Glutamatergic neuron (in vitro differentiated cells): ENCODE measurements around the gene ZNF445. TPM values are rescaled to one million over a fixed set of nuclear protein-coding genes. Genes with fewer than 3 reads are reported as not detected.

Experiments
- DNase-seq: peaks from one replicate; pipeline ENCODE4 v3.0.0; 2022
- H3K27ac Mint-ChIP-seq: one replicate; pipeline ENCODE4 v1.8.0; 2020; ENCODE audit warnings: mild to moderate bottlenecking, mixed read lengths, inconsistent platforms; ENCODE audit not compliant: unreplicated experiment
- H3K27me3 Mint-ChIP-seq: one replicate; pipeline ENCODE4 v1.8.0; 2020; ENCODE audit warnings: mild to moderate bottlenecking, moderate library complexity, mixed read lengths, inconsistent platforms; ENCODE audit not compliant: unreplicated experiment
- H3K36me3 Mint-ChIP-seq: one replicate; pipeline ENCODE4 v1.8.0; 2020; ENCODE audit warnings: mild to moderate bottlenecking, mixed read lengths, inconsistent platforms; ENCODE audit not compliant: unreplicated experiment
- H3K4me1 Mint-ChIP-seq: one replicate; pipeline ENCODE4 v1.8.0; 2020; ENCODE audit warnings: mild to moderate bottlenecking, low read depth, mixed read lengths, inconsistent platforms; ENCODE audit not compliant: unreplicated experiment
- H3K4me3 Mint-ChIP-seq: one replicate; pipeline ENCODE4 v1.8.0; 2020; ENCODE audit warnings: mild to moderate bottlenecking, mixed read lengths, inconsistent platforms; ENCODE audit not compliant: unreplicated experiment
- H3K9me3 Mint-ChIP-seq: one replicate; pipeline ENCODE4 v1.8.0; 2020; ENCODE audit warnings: mild to moderate bottlenecking, moderate library complexity, mixed read lengths, inconsistent platforms; ENCODE audit not compliant: unreplicated experiment
- CTCF ChIP-seq: fragments of 200-600 bp; sonication (generic); IDR thresholded peaks from one replicate; pipeline ENCODE4 v1.5.0; 2021; ENCODE audit not compliant: partially characterized antibody, unreplicated experiment
- total RNA-seq: library from RNA; stranded (reverse); fragmentation: NEBNext Ultra II Directional; extraction: Animal tissue kit (Norgen Biotek cat#: 25700); gene quantifications from one replicate; pipeline ENCODE4 v1.2.1, GENCODE V29; 2021; ENCODE audit not compliant: unreplicated experiment

Gene ZNF445
- total RNA-seq, 1 donor from 2014 or later, result 66.8 TPM

GRCh38 chr3:44439499-44440295, 37.8 kb downstream of the ZNF445 start:
- H3K27me3 Mint-ChIP-seq, result peaks cover 3% of the 10 kb centered on the region
- peaks cover 6% of the 10 kb centered on the region for H3K9me3 Mint-ChIP-seq
- H3K4me3 Mint-ChIP-seq, result no peak overlapping the region
- no peak for DNase-seq
- peaks cover under 1% of the 10 kb centered on the region for H3K36me3 Mint-ChIP-seq
- H3K4me1 Mint-ChIP-seq, result no peaks in the 10 kb centered on the region
- TF ChIP-seq CTCF, result no peak
- H3K27ac Mint-ChIP-seq, result no peak overlapping the region

- no peak for TF ChIP-seq CTCF
- H3K27me3 Mint-ChIP-seq, result peaks cover 2% of the 10 kb centered on the region
- H3K27ac Mint-ChIP-seq, result no peak overlapping the region
- H3K36me3 Mint-ChIP-seq, result no peaks in the 10 kb centered on the region
- H3K9me3 Mint-ChIP-seq, result peaks cover 5% of the 10 kb centered on the region
- H3K4me3 Mint-ChIP-seq, result no peak overlapping the region
- no peaks in the 10 kb centered on the region for H3K4me1 Mint-ChIP-seq
- no peak for DNase-seq
Measured at GRCh38 chr3:44437800-44438199, 39.7 kb downstream of the ZNF445 start.

DNA sequence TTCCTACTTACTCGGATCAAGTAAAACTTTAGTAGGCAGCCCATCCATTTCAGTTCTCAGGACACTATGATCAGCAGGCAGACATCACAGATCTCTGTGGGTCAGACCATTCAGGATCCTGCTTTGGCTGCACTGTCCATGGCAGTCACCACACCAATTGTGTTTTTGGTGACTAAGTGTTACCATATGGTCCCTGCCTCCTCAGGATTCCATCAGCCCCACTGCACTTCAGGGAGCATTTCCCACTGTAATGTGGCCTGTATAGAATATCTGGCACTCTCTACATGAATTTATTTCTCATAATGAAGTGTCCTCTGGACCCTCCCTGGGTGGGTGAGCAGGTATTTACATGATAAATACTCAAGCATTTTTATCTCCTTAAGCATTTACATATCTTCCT, 41.3 kb downstream of the ZNF445 start:
- no peaks in the 10 kb centered on the region for H3K4me1 Mint-ChIP-seq
- no peak overlapping the region for H3K27ac Mint-ChIP-seq
- no peaks in the 10 kb centered on the region for H3K27me3 Mint-ChIP-seq
- H3K36me3 Mint-ChIP-seq, result no peaks in the 10 kb centered on the region
- H3K9me3 Mint-ChIP-seq, result peaks cover 5% of the 10 kb centered on the region
- no peak for DNase-seq
- TF ChIP-seq CTCF, result no peak
- no peak overlapping the region for H3K4me3 Mint-ChIP-seq

DNA sequence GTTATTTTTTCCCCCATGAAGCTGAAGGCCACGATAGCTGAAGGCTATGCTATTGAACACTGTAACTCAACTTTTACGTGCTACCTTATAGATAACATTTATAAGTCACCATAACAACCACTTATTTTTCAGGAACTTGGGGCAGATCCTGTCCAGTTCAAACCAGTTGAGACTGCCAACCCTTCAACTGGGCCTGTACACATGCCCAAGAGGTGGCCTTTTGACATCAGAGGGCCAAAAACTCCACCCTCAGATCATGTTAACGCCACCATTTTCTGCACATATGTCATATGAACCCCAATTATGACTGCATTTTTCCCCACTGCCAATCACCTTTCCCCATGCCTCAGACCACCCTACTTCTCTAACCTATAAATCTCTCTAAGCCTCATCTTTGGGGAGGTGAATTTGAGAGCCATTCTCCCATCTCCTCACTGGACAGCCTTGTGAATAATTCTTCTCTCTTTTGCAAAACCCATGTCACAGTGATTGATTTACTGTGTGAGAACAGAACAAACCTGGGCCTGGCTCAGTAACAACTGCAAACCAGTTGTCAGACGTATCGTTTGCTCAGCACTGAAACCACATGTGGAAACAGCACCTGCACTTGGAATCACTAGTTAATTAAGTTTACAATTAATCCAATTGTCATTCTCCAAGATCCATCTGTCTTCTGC, 42.5 kb downstream of the ZNF445 start:
- Mint-ChIP-seq H3K4me3 (no peak overlapping the region), H3K9me3 (peaks cover 1% of the 10 kb centered on the region), H3K36me3 (no peaks in the 10 kb centered on the region), H3K27ac (no peak overlapping the region), H3K4me1 (no peaks in the 10 kb centered on the region), H3K27me3 (no peaks in the 10 kb centered on the region)
- no peak for TF ChIP-seq CTCF
- DNase-seq, result no peak

GRCh38 chr3:44430466-44430865, 47.0 kb downstream of the ZNF445 start:
- Mint-ChIP-seq H3K36me3 (no peaks in the 10 kb centered on the region), H3K27me3 (peaks cover 2% of the 10 kb centered on the region), H3K27ac (no peak overlapping the region), H3K4me1 (no peaks in the 10 kb centered on the region), H3K4me3 (no peak overlapping the region), H3K9me3 (no peaks in the 10 kb centered on the region)
- DNase-seq, result no peak
- TF ChIP-seq CTCF, result no peak
